NOMO-1 treated with DMSO at 0.1 percent for 48 hours (cell line): ENCODE data around the gene ARHGEF28.

Source experiments
- DNase-seq: peaks from one replicate; lab custom pipeline; 2025; ENCODE audit not compliant: unreplicated experiment; lab: John Stamatoyannopoulos, UW

ARHGEF28 gene

GRCh38 chr5:73922875-73923557, 297.0 kb downstream of the ARHGEF28 start:
- DNase-seq = no peak

GRCh38 chr5:73928476-73929070, 302.6 kb downstream of the ARHGEF28 start:
- DNase-seq = no peak

GRCh38 chr5:73935719-73936118, 309.7 kb downstream of the ARHGEF28 start:
- DNase-seq = no peak

DNA sequence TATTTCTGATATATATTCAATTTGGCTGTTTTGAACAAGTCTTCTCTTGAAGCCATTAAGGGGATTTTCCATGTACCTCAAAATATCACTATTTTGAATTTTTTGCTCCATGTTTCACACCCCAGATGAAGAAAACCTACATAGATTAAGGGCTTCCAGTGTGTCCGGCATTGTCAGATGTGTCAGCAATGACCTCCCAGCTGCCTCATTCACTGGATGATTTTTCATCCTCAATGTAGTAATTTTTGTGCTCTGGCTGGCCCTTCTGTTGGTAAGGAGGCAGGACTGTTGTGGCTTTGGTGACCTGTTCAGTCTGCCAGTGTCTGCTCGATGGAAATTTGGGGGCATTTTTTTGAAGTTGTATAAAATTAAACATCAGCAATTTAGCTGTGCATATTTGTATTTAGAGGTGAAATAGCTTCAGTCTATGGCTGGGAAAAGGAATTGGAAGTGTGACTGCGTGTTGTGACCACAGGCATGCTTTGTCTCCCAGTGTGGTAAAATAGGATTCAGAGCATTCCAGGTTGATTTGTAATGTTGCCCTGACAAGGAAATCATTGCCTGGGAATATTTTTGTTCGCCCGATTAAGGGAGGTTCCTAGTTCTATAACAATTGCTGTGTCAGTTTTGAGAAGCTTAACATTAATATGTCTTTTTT, 312.4 kb downstream of the ARHGEF28 start:
- no peak for DNase-seq

DNA sequence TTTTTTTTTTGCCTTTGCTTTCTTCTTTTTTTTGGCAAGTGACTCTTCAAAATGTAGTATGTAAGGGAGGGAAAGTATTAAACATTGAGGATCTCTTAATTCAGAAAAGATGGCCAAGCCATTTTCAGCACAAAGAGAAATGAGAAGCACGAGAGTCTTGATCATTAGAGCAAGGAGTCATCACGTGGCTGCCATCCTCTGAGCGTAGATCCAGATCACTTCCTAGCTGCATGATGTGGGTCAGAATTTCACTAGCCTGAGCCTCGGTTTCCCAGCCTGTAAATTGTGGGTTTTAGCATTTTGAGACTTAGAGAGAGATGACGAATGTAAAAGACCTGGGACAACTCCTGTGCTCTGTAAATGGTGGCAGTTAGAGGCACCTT, 312.9 kb downstream of the ARHGEF28 start:
- no peak for DNase-seq

DNA sequence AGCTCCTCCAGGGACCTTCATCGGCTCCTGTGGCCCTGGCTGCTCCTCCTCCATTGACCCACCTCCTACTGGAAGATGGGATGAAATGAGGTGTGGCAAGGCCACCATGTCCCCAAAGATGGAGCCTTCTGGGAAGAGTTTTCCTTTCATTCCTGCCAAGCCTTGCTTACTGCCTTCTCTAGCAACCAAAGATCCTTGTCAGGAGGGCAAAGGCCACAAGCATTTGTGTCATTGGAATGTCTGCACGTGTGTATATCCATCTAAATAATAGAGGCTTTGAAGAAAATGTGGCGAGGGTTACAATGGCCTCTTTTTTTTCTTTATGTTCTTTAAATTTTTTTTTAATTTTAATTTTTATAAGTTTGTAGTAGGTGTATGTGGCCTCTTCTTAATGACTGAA, 313.6 kb downstream of the ARHGEF28 start:
- DNase-seq = no peak

GRCh38 chr5:73940026-73940425, 314.0 kb downstream of the ARHGEF28 start:
- DNase-seq = no peak

DNA sequence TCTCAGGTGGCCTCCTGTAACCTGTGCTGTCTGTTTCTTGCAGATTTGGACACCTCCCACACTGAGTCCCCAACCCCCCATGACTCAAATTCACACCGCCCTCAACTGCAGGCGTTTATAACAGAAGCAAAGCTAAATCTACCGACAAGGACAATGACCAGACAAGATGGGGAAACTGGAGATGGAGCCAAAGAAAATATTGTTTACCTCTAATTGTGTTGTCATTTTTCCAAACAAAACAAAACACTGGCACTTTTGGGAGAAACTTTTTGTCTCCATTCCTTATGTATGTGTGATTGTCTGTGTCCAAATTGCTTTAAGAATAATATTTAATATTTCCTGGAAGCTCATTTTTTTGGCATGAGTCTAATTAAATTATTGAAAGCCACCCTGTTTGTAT, 314.8 kb downstream of the ARHGEF28 start:
- no peak for DNase-seq

GRCh38 chr5:73942783-73943182, 316.8 kb downstream of the ARHGEF28 start:
- no peak for DNase-seq

- DNase-seq = no peak
These were observed 317.4 kb downstream of the ARHGEF28 start for GRCh38 chr5:73943397-73943796.

GRCh38 chr5:73944581-73944980, 318.6 kb downstream of the ARHGEF28 start:
- DNase-seq = no peak

- DNase-seq = no peak
These were observed 319.5 kb downstream of the ARHGEF28 start for GRCh38 chr5:73945505-73945904.

- DNase-seq = no peak
These were observed 320.3 kb downstream of the ARHGEF28 start for GRCh38 chr5:73946278-73946677.

- no peak for DNase-seq
These were observed 321.1 kb downstream of the ARHGEF28 start for GRCh38 chr5:73946919-73947602.

DNA sequence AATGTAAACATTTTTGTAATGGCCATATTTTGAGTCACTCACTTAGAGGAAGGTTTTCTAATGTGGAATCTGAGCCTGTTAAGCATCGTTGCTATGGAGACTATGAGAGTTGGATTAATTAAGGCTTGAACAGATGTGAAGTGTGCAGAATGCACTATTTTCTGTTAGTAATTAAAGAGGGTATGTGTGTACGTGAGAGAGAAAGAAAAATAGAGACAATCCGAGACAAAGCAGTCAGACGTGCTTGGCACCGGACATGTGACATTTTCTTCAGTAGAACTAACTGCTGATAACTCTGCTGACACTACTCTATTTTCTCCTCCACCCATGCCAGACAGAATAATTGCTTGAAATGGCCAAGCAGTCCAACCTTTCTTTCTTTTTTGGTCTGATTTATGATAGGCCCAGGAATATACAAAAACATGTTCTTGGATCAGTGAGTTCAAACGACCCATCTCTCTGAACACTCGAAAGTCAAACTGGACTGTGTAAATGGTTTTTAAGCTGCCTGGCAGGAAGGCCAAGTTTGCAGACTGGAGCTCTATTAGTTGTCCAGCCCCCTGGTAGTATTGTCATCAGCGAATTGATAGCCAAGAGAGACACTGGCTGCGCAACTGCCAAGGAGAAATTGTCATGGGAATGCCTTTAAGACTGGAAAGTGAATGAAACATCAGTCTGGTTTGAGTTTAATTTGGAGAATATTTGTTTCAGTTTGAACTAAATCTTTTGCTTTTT, 322.1 kb downstream of the ARHGEF28 start:
- DNase-seq = no peak

GRCh38 chr5:73948720-73949119, 322.7 kb downstream of the ARHGEF28 start:
- no peak for DNase-seq

DNA sequence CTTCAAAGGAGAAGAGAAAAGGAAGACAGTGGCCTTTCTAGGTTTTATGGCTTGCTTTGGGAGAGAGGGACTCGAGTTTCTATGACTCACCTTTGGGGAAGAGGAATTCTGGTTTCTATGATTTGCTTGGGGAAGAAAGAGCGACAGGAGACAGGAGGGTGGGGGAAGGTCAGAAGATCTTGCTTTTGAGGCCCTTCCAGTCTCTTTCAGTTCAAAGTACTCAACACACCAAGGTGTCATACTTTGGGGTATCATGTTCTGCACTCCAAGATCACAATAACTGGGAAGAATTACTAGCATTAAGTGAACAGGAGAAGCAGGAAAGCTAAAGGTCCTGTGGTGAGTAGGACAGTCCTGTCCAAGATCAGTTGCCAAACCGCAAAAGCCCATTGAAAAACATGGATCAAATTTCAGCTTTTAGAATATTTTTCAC, 324.5 kb downstream of the ARHGEF28 start:
- DNase-seq = no peak

DNA sequence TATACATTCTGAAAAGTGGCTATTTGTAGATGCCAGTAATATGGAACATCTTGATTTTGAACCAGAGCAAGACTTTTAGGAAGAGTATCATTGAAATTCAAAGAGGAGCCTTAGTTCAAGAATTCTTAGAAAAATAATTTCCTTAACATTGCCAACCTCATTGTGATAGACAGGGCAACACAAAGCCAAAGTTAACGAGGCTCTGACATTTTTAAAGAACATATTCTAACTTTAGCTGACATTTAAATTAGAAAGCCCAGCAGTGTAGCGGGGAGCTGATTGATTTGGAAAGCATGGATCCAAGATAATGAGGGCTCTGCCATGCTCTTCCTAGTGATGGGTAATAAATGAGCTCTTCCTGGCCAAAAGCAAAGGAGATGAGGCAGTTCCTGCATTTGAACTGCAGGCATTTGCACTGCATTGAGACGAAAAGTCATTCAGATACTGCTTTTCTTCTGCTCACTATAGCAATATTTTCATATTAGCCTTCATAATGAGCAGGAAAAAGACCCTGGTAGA, 325.0 kb downstream of the ARHGEF28 start:
- no peak for DNase-seq

GRCh38 chr5:73952872-73953271, 326.9 kb downstream of the ARHGEF28 start:
- no peak for DNase-seq

DNA sequence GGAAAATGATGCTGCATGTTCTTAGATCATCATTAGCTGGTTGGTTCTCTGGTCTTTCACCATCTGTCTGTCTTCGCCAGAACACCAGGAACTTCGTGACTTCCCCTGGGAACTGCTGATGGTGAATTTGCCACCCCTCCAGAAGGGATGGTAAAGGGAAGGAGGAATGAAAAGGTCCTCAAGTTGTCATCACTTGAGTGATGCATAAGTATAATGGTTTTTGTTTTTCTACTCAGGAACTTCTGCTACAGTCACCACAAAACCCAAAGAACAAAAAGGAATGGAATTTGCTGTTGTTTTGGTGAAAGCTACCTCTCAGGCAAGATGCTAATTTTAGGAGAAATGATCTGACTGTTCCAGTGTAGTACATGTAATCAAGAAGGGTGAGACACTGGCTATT, 328.4 kb downstream of the ARHGEF28 start:
- no peak for DNase-seq

GRCh38 chr5:73955271-73955846, 329.4 kb downstream of the ARHGEF28 start:
- no peak for DNase-seq
